Calu3 (cell line): ENCODE data around the gene PRDX2. TPM values are rescaled to one million over a fixed set of nuclear protein-coding genes. Genes with fewer than 3 reads are reported as not detected.

Experiments
- BruUV-seq: library from RNA; stranded (reverse); fragments of 400-500 nt; replicated peaks from 2 replicates; lab custom pipeline; 2021; lab: Mats Ljungman, UMichigan
- CTCF ChIA-PET: fragments of 300-600 bp; sonication (Branson Sonifier 250); formaldehyde crosslinking; loops from one replicate; lab custom pipeline; 2022; ENCODE audit warnings: antibody characterized with exemption; lab: Charles Lee
- DNase-seq: peaks from one replicate; pipeline ENCODE4 v3.0.0; 2022
- H3K27ac Mint-ChIP-seq: one replicate; pipeline ENCODE4 v1.8.0; 2022; ENCODE audit warnings: mixed read lengths; ENCODE audit not compliant: unreplicated experiment
- H3K27me3 Mint-ChIP-seq: one replicate; pipeline ENCODE4 v1.8.0; 2022; ENCODE audit warnings: mixed read lengths; ENCODE audit not compliant: unreplicated experiment
- H3K36me3 Mint-ChIP-seq: one replicate; pipeline ENCODE4 v1.8.0; 2022; ENCODE audit warnings: mild to moderate bottlenecking, moderate library complexity, mixed read lengths; ENCODE audit not compliant: insufficient read depth, unreplicated experiment
- H3K4me1 Mint-ChIP-seq: one replicate; pipeline ENCODE4 v1.8.0; 2022; ENCODE audit warnings: mild to moderate bottlenecking, low read depth, mixed read lengths; ENCODE audit not compliant: unreplicated experiment
- H3K4me3 Mint-ChIP-seq: one replicate; pipeline ENCODE4 v1.8.0; 2022; ENCODE audit warnings: mild to moderate bottlenecking, low read depth, moderate library complexity, mixed read lengths; ENCODE audit not compliant: unreplicated experiment
- H3K9me3 Mint-ChIP-seq: one replicate; pipeline ENCODE4 v1.8.0; 2022; ENCODE audit warnings: low read depth, mixed read lengths; ENCODE audit not compliant: unreplicated experiment
- intact Hi-C: fragments of 100-400 bp; cut with micrococcal nuclease; formaldehyde crosslinking; loops from one replicate; pipeline ENCODE4 v1.10.0; 2022; ENCODE audit not compliant: unreplicated experiment
- total RNA-seq: library from RNA; stranded (reverse); gene quantifications from 2 replicates; pipeline ENCODE4 v1.2.3, GENCODE V29; 2022
- TF ChIP-seq, protein P1 (sequence below): fragments of 200-600 bp; IDR thresholded peaks from one replicate; pipeline ENCODE4 v1.8.0; 2022; ENCODE audit warnings: antibody characterized with exemption; ENCODE audit not compliant: unreplicated experiment

PRDX2 gene
- total RNA-seq, 1 experiment from 2014 or later: 135 TPM

DNA sequence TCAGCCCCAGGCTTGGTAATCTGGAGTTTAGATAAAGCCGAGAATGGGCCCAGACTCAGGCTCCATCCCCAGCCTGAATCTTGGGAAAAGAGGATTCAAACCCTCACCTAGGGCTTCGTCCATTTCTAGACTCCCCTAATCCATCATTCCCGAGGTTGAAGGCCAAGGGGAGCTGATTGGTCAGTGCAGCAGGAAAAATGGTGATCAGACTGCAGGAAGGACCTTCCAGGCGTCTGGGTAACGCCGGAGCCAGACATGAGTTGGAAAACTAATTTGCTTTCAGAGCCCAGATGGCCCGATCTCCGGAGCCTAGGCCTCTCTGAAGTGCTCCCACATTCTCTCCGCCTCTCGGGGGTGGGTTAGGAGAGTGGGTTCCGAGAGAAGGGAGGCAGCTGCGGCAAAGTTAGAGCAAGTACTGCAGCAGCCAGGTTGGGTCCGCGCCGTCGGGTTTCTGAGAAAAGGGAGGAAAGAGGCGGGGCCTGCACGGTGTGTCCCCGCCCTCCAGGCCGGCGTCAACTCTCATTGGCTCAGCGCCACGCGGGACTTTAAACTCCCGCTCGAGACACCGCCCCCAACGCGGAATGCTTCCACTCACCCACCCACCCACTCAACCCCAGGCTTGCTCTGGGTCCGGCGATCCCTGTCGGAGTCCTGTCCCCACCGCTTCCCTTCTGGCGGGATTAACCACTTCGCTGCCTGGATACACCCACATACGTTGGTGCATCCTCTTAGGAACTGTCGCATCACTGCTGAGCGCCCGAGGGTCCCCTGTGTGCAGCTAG lies 33.6 kb upstream of the PRDX2 start:
- Mint-ChIP-seq H3K4me3 (peak overlapping the region; percentile 55), H3K27ac (no peak overlapping the region), H3K36me3 (peaks cover 16% of the 10 kb centered on the region), H3K4me1 (peaks cover 8% of the 10 kb centered on the region), H3K9me3 (no peaks in the 10 kb centered on the region), H3K27me3 (peaks cover 70% of the 10 kb centered on the region)
- intact Hi-C loops: no loop called here
- TF ChIP-seq, protein P1, sequence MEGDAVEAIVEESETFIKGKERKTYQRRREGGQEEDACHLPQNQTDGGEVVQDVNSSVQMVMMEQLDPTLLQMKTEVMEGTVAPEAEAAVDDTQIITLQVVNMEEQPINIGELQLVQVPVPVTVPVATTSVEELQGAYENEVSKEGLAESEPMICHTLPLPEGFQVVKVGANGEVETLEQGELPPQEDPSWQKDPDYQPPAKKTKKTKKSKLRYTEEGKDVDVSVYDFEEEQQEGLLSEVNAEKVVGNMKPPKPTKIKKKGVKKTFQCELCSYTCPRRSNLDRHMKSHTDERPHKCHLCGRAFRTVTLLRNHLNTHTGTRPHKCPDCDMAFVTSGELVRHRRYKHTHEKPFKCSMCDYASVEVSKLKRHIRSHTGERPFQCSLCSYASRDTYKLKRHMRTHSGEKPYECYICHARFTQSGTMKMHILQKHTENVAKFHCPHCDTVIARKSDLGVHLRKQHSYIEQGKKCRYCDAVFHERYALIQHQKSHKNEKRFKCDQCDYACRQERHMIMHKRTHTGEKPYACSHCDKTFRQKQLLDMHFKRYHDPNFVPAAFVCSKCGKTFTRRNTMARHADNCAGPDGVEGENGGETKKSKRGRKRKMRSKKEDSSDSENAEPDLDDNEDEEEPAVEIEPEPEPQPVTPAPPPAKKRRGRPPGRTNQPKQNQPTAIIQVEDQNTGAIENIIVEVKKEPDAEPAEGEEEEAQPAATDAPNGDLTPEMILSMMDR: no peak
- DNase-seq: peak; percentile 21
- BruUV-seq: no TSS peak
- CTCF ChIA-PET: no interaction called here

DNA sequence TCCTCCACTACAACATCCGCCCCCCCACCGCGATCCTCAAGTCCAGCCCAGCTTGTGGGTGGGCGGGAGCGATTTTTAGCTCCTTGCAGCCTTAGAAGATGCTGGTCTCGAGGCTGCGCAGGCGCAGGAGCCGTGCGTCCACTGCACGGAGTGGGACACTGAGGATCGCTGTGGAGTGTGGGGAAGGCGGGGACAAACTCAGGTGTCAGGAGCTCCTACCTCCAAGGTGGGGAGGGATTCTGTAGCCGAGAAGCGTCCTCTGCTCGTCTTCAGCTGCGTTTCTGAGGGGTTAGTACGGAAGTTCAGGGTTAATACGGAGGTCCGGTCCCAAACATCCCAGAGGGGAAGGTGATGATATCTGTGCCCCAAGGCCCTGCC lies 33.0 kb upstream of the PRDX2 start, which contains the start of gene RTBDN:
TSS of gene RTBDN (minus strand) at position 14 of the 378 bp plus-strand sequence. CDS start 4,600 bp downstream, outside the sequence.
- CTCF ChIA-PET: no interaction called here
- DNase-seq: no peak
- BruUV-seq: no TSS peak
- peak within 1 kb of the TSS; percentile 55 for H3K4me3 Mint-ChIP-seq
- intact Hi-C loops: no loop called here
- peaks cover 75% of the 10 kb centered on the region for H3K27me3 Mint-ChIP-seq
- H3K4me1 Mint-ChIP-seq: peaks cover 8% of the 10 kb centered on the region
- no peak within 1 kb of the TSS for H3K27ac Mint-ChIP-seq
- TF ChIP-seq, protein P1: no peak
- peaks cover 16% of the 10 kb centered on the region for H3K36me3 Mint-ChIP-seq
- H3K9me3 Mint-ChIP-seq: no peaks in the 10 kb centered on the region

DNA sequence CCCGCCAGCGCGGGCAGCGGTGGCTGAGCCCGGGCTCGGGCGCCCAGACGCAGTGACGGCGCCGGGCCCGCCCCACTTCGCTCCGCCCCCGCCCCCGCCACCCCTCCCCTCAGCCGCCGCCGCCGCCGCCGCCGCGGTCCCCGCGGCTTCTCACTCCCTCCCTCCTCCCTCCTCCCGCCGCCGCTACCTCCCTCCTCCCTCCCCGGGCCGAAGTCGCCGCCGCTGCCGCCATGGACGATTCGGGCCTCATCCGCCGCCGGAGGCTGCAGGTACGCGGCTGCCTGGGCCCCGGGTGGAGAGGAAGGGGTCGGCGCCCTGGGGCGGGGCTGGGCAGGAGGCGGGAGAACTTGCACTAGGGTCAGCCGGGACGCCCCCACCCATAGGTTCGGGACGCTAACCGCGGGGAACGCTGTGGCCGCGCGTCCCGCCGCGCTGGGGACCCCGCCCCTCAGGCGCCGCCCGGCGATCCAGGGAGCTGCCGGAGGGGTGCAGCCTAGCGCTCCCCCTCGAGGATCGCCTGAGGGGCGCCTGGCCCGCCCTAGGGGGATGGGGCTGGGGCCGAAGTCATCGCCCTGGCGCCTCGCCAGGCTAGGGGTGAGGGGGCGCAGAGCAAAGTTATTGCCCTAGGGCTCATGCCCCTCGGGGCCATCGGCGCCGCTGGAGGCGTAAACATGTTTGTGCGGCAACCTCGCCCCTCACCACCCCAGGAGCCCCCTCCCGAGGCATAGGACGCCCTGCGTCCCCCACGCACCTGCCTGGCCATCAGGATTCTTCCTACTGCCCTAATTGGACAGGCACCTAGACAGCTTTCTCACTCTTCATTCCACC lies 32.4 kb upstream of the PRDX2 start:
- CTCF ChIA-PET: no interaction called here
- intact Hi-C loops: no loop called here
- no TSS peak for BruUV-seq
- Mint-ChIP-seq H3K4me1 (peaks cover 8% of the 10 kb centered on the region), H3K27me3 (peaks cover 75% of the 10 kb centered on the region), H3K4me3 (peak overlapping the region; percentile 55), H3K9me3 (no peaks in the 10 kb centered on the region), H3K36me3 (peaks cover 16% of the 10 kb centered on the region), H3K27ac (no peak overlapping the region)
- TF ChIP-seq, protein P1: no peak
- DNase-seq: peak; percentile 17

DNA sequence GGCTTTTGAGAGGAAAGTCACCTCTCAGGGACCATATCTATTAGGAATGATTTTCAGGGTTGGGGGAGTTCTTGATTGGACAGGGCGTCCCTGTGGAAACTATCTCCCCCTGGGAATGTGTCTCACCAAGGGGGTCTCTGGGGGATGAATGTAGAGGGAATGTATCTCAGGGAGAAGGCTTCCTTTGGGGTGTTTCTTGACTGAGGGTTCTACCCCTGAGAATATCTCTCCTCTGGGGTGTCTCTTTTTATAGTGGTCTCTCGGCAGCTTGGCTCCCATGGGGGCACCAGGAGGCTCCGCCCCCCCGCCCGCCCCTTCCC lies 31.8 kb upstream of the PRDX2 start:
- DNase-seq: no peak
- TF ChIP-seq, protein P1: no peak
- peaks cover 9% of the 10 kb centered on the region for H3K4me1 Mint-ChIP-seq
- H3K27ac Mint-ChIP-seq: no peak overlapping the region
- peaks cover 79% of the 10 kb centered on the region for H3K27me3 Mint-ChIP-seq
- no TSS peak for BruUV-seq
- H3K36me3 Mint-ChIP-seq: peaks cover 12% of the 10 kb centered on the region
- intact Hi-C loops: no loop called here
- no peaks in the 10 kb centered on the region for H3K9me3 Mint-ChIP-seq
- H3K4me3 Mint-ChIP-seq: peak overlapping the region; percentile 55
- CTCF ChIA-PET: no interaction called here
